Measurements from ENCODE around the gene AHCYL2.

The AHCYL2 gene

DNA sequence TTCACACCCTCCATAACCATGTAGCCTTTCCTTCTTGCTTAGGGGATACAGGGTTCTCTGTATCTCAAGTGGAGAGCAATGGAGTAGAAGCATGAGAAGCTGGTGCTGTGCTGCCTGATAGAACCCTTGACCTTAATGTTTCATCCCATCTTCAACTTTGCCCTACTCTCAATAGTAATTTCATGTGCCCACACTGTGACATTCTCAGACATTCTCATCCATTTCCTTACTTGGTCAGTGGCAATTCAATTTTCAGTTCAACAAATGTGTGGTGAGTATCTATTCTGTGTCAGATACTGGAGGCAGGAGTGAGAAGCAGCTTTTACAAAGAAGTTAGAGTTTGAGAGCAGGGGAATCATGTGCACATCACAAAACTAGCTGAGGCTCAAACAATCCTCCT is 225.5 kb downstream of the AHCYL2 start:
- DNase-seq (ENCODE audit: low read depth, low spot score): no peak
- POLR2A ChIA-PET: no interaction called here
- TF ChIP-seq, protein P1, sequence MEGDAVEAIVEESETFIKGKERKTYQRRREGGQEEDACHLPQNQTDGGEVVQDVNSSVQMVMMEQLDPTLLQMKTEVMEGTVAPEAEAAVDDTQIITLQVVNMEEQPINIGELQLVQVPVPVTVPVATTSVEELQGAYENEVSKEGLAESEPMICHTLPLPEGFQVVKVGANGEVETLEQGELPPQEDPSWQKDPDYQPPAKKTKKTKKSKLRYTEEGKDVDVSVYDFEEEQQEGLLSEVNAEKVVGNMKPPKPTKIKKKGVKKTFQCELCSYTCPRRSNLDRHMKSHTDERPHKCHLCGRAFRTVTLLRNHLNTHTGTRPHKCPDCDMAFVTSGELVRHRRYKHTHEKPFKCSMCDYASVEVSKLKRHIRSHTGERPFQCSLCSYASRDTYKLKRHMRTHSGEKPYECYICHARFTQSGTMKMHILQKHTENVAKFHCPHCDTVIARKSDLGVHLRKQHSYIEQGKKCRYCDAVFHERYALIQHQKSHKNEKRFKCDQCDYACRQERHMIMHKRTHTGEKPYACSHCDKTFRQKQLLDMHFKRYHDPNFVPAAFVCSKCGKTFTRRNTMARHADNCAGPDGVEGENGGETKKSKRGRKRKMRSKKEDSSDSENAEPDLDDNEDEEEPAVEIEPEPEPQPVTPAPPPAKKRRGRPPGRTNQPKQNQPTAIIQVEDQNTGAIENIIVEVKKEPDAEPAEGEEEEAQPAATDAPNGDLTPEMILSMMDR (IDR thresholded peaks at IDR 0.05; ENCODE audit: insufficient read depth, low read length, missing control alignments): no peak
- CTCF ChIA-PET: interaction anchor here (0.7 to 3.0 kb wide), 5 partner anchors 17 to 287 kb away, joined by 3 to 9 read pairs (median 3); partner anchors contain the start of gene STRIP2
- no peak overlapping the region for H3K4me3 ChIP-seq (ENCODE audit: low read depth, low read length)

DNA sequence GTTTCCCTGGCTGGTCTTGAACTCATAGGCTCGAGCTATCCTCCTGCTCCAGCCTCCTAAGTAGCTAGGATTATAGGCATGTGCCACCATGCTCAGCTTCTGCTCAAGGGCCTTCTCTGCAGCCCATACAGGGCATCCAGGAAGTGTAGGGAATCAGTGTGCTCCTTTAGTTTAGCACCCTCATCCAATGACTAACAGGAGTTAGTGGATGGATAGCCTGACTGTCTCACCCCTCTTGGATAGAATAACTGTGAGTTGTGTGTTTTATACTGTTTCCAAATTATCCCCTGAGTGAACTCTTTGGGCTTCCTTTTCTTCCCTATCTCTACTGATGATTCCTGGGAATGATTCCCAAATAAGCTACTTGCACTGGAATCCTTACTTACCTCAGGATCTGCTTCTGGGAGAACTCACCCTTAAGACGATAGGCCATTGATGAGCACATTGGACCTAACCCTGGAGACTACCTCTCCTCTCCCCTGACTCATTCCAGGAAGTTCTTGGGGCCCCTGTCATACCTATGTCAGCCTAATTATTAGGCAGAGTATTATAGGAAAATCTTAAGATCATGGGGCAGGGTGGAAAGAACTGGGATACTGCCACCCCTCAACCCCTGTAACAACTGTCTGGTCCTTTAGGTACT is 227.9 kb downstream of the AHCYL2 start:
- TF ChIP-seq, protein P1 (IDR thresholded peaks at IDR 0.05; ENCODE audit: insufficient read depth, low read length, missing control alignments): no peak
- no peak overlapping the region for H3K4me3 ChIP-seq (ENCODE audit: low read depth, low read length)
- ChIA-PET CTCF (interaction anchor here (0.8 to 3.0 kb wide), 7 partner anchors 9 to 87 kb away, joined by 3 to 9 read pairs (median 4); partner anchors contain the start of gene STRIP2), POLR2A (interaction anchor here (0.8 kb wide), 1 partner anchor 19 kb away, joined by 4 read pairs; the partner anchor contains the start of gene STRIP2)
- no peak for DNase-seq (ENCODE audit: low read depth, low spot score)

DNA sequence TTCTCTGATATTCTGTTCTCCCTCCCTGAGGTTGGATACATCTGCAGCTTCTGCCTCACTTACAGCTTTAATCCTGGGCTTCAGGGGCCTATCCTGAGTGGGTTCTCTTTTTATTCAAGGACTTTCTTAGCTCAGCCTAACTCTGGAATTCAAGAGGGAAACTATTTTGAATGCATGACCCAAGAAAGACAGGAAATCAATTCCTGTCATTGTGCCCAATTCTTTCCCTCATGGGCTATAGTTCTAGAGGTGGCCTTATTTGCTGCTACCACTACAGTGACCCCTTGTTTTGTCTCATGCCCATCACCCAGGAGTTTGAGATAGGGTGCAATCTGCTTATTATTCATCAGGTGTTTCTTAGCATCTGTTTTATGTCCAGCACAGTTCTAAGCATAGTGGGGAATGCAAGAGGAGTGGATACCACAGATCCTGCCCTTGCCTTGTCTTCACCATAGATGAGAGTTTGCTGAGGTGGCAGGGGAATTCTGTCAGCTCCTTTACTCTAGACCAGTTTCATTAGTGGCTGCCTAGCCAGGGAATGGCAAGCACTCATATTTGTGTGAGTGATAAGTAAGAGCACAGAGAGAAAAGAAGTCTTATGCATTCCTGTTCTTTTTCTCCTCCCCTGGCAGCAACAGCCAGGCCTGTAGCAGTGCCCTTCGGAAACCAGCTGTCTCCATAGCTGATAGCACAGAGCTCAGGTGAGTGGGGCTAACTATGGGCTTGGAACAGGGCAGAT is 228.8 kb downstream of the AHCYL2 start:
- no peak overlapping the region for H3K4me3 ChIP-seq (ENCODE audit: low read depth, low read length)
- no peak for DNase-seq (ENCODE audit: low read depth, low spot score)
- CTCF ChIA-PET: interaction anchor here (0.8 to 2.0 kb wide), 5 partner anchors 18 to 86 kb away, joined by 3 to 5 read pairs (median 4); partner anchors contain the start of gene STRIP2
- TF ChIP-seq, protein P1 (IDR thresholded peaks at IDR 0.05; ENCODE audit: insufficient read depth, low read length, missing control alignments): no peak
- POLR2A ChIA-PET: no interaction called here

DNA sequence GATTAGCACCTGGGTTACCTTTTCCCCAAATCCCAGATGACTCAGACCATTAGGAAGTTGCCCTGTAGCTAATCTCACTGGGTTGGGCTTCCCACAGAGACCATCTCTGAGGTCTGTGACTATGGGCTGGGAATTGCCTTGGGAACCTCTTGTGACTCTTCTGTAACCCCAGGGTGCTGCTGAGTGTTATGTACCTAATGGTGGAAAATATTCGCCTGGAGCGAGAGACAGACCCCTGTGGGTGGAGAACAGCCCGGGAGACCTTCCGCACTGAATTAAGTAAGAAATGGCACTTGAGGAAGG is 229.4 kb downstream of the AHCYL2 start:
- TF ChIP-seq, protein P1 (IDR thresholded peaks at IDR 0.05; ENCODE audit: insufficient read depth, low read length, missing control alignments): no peak
- H3K4me3 ChIP-seq (ENCODE audit: low read depth, low read length): no peak overlapping the region
- CTCF ChIA-PET: interaction anchor here (1.0 to 2.0 kb wide), 3 partner anchors 21 to 87 kb away, joined by 3 to 5 read pairs (median 4); partner anchors contain the start of gene STRIP2
- DNase-seq (ENCODE audit: low read depth, low spot score): no peak
- POLR2A ChIA-PET: interaction anchor here (0.7 kb wide), 1 partner anchor 12 kb away, joined by 3 read pairs; no protein-coding TSS in a partner anchor

DNA sequence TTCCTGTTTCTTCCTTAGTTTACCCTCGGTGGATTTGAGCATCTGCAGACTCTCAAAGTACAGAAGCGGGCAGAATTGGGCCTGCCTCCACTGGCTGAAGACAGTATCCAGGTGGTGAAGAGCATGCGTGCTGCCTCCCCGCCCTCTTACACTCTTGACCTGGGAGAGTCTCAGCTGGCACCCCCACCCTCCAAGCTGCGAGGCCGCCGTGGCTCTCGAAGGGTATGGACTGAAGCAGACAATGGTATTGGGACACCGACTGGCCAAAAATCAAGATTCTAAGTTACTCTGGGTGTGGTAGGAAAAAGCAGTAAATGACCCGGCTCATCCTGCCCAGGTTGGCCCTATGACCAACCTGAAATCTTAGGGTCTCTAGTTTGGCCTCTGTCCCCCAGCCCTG is 231.6 kb downstream of the AHCYL2 start:
- ChIA-PET POLR2A (no interaction called here), CTCF (no interaction called here)
- DNase-seq (ENCODE audit: low read depth, low spot score): no peak
- H3K4me3 ChIP-seq (ENCODE audit: low read depth, low read length): no peak overlapping the region
- TF ChIP-seq, protein P1 (IDR thresholded peaks at IDR 0.05; ENCODE audit: insufficient read depth, low read length, missing control alignments): no peak

DNA sequence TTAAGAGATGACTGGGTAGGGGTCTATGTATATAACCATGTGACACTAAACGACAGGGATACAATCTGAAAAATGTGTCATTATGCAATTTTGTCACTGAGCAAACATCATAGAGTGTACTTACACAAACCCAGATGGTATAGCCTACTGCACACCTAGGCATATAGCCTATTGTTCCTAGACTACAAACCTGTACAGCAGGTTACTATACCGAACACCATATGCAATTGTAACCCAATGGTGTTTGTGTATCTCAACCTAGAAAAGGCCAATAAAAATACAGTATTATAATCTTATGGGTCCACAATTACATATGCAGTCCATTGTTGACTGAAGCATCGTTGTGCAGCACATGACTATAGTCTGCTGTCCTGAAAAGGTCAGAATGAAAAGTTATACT is 232.3 kb downstream of the AHCYL2 start:
- POLR2A ChIA-PET: no interaction called here
- DNase-seq (ENCODE audit: low read depth, low spot score): no peak
- CTCF ChIA-PET: no interaction called here
- no peak overlapping the region for H3K4me3 ChIP-seq (ENCODE audit: low read depth, low read length)
- TF ChIP-seq, protein P1 (IDR thresholded peaks at IDR 0.05; ENCODE audit: insufficient read depth, low read length, missing control alignments): no peak

Data from AG04449 (cell line).